T-helper 2 cell treated with Interferon-gamma antibody and Interleukin-4, amounts not matched to agents 100 ng/mL and 5 ng/mL, for 36 hours (primary cell): ENCODE measurements around the gene DPP8. TPM values are rescaled to one million over a fixed set of nuclear protein-coding genes. Genes with fewer than 3 reads are reported as not detected.

Experiments used
- total RNA-seq: library from RNA; stranded (reverse); gene quantifications from 2 replicates; pipeline ENCODE4 v1.2.3, GENCODE V29; 2022

Gene DPP8
- total RNA-seq, 1 donor from 2014 or later, result 42.0 TPM

Other genes with a start within 250 kb of the DPP8 start
- 14.7 and 15.2 TPM in 2 replicates for gene PARP16, start 230.8 kb downstream of the DPP8 start, total RNA-seq
- gene RNU5A-1, start 221.6 kb downstream of the DPP8 start, total RNA-seq, result not detected in 2 replicates
- gene RNU5B-1, start 213.0 kb downstream of the DPP8 start, total RNA-seq, result not detected in 2 replicates
- gene IGDCC3, start 139.7 kb downstream of the DPP8 start, total RNA-seq, result not detected in 2 replicates
- 0.16 TPM in 1 of 2 replicates, not detected in the other for gene IGDCC4, start 94.7 kb downstream of the DPP8 start, total RNA-seq
- gene HACD3, start 12.8 kb upstream of the DPP8 start, total RNA-seq, result 35.6 and 36.8 TPM in 2 replicates
- 36.1 and 38.4 TPM in 2 replicates for gene INTS14, start 93.4 kb upstream of the DPP8 start, total RNA-seq
- 3.4 and 3.5 TPM in 2 replicates for gene SLC24A1, start 104.2 kb upstream of the DPP8 start, total RNA-seq